ENCODE measurements around the gene EXOC8.

DNA sequence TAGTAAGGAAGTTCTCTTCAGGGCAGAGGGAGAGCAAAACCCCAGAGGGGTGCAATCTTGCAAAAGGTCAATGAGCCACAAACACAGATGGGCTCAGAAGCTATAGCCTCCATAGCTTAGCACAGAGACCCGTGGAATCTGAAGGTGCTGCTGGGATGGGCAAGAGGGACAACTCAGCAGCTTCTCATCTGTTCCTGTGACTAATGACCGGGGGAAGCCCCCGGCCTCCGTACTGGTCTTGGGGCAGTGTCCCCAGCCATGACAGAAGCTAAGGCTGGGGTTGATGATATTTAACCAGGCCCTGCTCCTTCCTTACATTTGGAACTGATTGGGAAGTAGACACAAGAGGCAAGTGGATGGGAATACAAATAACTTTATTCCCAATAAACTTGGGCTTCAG is 19.1 kb downstream of the EXOC8 start:
- no peak for TF ChIP-seq POLR2AphosphoS5 (IDR thresholded peaks at IDR 0.05; ENCODE audit: low read depth, low read length)
- no peak for TF ChIP-seq TAF1 (IDR thresholded peaks at IDR 0.05; ENCODE audit: borderline replicate concordance, low read depth, low read length)
